Measurements from ENCODE around the gene ITGA6.

Gene ITGA6

DNA sequence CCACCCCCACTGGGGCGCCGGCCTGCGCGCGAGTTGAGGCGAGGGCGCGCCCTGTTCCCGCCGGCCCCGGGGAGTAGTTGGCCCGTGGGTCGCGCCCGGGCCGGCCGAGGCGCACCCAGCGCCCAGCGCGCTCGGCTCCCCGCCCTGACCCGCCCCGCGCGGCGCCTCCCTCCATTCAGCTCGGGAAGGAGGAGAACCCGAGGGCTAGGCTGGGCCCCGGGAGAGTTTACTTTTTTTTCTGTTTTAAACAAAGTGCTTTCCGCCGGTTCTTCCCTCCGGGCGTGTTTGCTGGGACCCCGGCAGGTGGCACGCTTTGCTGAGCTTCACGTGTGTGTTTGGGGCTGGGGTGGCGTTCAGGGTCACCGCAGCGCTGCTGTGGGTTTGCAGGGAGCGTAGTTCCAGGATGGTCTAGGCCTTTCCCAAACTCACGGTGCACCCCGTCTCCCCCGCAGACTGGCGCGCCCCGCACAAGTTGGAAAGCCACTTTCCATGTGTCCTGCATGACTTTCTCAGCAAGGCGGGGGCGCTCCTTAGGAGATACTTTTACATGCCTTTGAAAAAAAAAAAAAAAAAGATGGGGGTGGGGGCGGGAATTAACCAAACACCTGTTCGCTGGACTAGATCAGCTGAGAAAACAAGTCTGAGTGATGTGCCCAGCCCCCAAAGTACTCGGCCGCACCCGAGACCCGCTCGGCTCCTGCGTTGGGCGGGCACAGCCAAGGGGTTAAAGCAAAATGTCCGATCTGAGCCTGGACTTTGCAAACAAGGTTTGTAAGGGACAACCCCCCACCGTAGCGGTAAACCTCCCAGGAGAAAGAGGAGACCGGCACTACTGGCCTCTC lies 825 bp downstream of the ITGA6 start (continued):
- TF ChIP-seq ZNF184 (tag by site-specific recombination; IDR thresholded peaks at IDR 0.05) (no peak), ZNF274 (IDR thresholded peaks at IDR 0.05; ENCODE audit: low read length) (no peak), ZNF274 (tag by site-specific recombination; IDR thresholded peaks at IDR 0.05; ENCODE audit: borderline replicate concordance) (no peak), HOXD13 (CRISPR knock-in tag; IDR thresholded peaks at IDR 0.05; ENCODE audit: borderline replicate concordance) (no peak), SP3 (tag by site-specific recombination; IDR thresholded peaks at IDR 0.05) (peak; percentile 36; the same call in 1 of the 2 replicates), ZBTB1 (tag by site-specific recombination; IDR thresholded peaks at IDR 0.05) (no peak), PRDM1 (tag by site-specific recombination; IDR thresholded peaks at IDR 0.05) (peak; percentile 72), ZNF416 (tag by site-specific recombination; IDR thresholded peaks at IDR 0.05) (no peak), ZNF239 (tag by site-specific recombination; IDR thresholded peaks at IDR 0.05) (no peak), IKZF3 (tag by site-specific recombination; IDR thresholded peaks at IDR 0.05) (no peak), YY1 (tag by site-specific recombination; IDR thresholded peaks at IDR 0.05) (peak; percentile 46; the same call in 1 of the 2 replicates), ZNF529 (tag by site-specific recombination; IDR thresholded peaks at IDR 0.05; ENCODE audit: insufficient replicate concordance) (no peak), ZNF114 (tag by site-specific recombination; IDR thresholded peaks at IDR 0.05) (no peak), TRIM28 (IDR thresholded peaks at IDR 0.05; ENCODE audit: borderline replicate concordance, low read length) (no peak), ZNF169 (tag by site-specific recombination; IDR thresholded peaks at IDR 0.05) (no peak), ZNF768 (tag by site-specific recombination; IDR thresholded peaks at IDR 0.05) (no peak), ZNF214 (tag by site-specific recombination; IDR thresholded peaks at IDR 0.05; ENCODE audit: borderline replicate concordance) (no peak)
- TF ChIP-seq, protein P1, sequence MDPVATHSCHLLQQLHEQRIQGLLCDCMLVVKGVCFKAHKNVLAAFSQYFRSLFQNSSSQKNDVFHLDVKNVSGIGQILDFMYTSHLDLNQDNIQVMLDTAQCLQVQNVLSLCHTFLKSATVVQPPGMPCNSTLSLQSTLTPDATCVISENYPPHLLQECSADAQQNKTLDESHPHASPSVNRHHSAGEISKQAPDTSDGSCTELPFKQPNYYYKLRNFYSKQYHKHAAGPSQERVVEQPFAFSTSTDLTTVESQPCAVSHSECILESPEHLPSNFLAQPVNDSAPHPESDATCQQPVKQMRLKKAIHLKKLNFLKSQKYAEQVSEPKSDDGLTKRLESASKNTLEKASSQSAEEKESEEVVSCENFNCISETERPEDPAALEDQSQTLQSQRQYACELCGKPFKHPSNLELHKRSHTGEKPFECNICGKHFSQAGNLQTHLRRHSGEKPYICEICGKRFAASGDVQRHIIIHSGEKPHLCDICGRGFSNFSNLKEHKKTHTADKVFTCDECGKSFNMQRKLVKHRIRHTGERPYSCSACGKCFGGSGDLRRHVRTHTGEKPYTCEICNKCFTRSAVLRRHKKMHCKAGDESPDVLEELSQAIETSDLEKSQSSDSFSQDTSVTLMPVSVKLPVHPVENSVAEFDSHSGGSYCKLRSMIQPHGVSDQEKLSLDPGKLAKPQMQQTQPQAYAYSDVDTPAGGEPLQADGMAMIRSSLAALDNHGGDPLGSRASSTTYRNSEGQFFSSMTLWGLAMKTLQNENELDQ (tag by site-specific recombination; IDR thresholded peaks at IDR 0.05; ENCODE audit: low read depth) = no peak
- TF ChIP-seq, protein P2, sequence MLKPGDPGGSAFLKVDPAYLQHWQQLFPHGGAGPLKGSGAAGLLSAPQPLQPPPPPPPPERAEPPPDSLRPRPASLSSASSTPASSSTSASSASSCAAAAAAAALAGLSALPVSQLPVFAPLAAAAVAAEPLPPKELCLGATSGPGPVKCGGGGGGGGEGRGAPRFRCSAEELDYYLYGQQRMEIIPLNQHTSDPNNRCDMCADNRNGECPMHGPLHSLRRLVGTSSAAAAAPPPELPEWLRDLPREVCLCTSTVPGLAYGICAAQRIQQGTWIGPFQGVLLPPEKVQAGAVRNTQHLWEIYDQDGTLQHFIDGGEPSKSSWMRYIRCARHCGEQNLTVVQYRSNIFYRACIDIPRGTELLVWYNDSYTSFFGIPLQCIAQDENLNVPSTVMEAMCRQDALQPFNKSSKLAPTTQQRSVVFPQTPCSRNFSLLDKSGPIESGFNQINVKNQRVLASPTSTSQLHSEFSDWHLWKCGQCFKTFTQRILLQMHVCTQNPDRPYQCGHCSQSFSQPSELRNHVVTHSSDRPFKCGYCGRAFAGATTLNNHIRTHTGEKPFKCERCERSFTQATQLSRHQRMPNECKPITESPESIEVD (tag by site-specific recombination; IDR thresholded peaks at IDR 0.05) = no peak
- TF ChIP-seq, protein P3, sequence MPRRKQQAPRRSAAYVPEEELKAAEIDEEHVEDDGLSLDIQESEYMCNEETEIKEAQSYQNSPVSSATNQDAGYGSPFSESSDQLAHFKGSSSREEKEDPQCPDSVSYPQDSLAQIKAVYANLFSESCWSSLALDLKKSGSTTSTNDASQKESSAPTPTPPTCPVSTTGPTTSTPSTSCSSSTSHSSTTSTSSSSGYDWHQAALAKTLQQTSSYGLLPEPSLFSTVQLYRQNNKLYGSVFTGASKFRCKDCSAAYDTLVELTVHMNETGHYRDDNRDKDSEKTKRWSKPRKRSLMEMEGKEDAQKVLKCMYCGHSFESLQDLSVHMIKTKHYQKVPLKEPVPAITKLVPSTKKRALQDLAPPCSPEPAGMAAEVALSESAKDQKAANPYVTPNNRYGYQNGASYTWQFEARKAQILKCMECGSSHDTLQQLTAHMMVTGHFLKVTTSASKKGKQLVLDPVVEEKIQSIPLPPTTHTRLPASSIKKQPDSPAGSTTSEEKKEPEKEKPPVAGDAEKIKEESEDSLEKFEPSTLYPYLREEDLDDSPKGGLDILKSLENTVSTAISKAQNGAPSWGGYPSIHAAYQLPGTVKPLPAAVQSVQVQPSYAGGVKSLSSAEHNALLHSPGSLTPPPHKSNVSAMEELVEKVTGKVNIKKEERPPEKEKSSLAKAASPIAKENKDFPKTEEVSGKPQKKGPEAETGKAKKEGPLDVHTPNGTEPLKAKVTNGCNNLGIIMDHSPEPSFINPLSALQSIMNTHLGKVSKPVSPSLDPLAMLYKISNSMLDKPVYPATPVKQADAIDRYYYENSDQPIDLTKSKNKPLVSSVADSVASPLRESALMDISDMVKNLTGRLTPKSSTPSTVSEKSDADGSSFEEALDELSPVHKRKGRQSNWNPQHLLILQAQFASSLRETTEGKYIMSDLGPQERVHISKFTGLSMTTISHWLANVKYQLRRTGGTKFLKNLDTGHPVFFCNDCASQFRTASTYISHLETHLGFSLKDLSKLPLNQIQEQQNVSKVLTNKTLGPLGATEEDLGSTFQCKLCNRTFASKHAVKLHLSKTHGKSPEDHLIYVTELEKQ (tag by site-specific recombination; IDR thresholded peaks at IDR 0.05; ENCODE audit: borderline replicate concordance) = no peak
- TF ChIP-seq, protein P4, sequence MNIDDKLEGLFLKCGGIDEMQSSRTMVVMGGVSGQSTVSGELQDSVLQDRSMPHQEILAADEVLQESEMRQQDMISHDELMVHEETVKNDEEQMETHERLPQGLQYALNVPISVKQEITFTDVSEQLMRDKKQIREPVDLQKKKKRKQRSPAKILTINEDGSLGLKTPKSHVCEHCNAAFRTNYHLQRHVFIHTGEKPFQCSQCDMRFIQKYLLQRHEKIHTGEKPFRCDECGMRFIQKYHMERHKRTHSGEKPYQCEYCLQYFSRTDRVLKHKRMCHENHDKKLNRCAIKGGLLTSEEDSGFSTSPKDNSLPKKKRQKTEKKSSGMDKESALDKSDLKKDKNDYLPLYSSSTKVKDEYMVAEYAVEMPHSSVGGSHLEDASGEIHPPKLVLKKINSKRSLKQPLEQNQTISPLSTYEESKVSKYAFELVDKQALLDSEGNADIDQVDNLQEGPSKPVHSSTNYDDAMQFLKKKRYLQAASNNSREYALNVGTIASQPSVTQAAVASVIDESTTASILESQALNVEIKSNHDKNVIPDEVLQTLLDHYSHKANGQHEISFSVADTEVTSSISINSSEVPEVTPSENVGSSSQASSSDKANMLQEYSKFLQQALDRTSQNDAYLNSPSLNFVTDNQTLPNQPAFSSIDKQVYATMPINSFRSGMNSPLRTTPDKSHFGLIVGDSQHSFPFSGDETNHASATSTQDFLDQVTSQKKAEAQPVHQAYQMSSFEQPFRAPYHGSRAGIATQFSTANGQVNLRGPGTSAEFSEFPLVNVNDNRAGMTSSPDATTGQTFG (tag by site-specific recombination; IDR thresholded peaks at IDR 0.05; ENCODE audit: borderline replicate concordance) = no peak
- TF ChIP-seq, protein P5, sequence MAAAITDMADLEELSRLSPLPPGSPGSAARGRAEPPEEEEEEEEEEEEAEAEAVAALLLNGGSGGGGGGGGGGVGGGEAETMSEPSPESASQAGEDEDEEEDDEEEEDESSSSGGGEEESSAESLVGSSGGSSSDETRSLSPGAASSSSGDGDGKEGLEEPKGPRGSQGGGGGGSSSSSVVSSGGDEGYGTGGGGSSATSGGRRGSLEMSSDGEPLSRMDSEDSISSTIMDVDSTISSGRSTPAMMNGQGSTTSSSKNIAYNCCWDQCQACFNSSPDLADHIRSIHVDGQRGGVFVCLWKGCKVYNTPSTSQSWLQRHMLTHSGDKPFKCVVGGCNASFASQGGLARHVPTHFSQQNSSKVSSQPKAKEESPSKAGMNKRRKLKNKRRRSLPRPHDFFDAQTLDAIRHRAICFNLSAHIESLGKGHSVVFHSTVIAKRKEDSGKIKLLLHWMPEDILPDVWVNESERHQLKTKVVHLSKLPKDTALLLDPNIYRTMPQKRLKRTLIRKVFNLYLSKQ (tag by site-specific recombination; IDR thresholded peaks at IDR 0.05; ENCODE audit: borderline replicate concordance) = no peak
- TF ChIP-seq, protein P6, sequence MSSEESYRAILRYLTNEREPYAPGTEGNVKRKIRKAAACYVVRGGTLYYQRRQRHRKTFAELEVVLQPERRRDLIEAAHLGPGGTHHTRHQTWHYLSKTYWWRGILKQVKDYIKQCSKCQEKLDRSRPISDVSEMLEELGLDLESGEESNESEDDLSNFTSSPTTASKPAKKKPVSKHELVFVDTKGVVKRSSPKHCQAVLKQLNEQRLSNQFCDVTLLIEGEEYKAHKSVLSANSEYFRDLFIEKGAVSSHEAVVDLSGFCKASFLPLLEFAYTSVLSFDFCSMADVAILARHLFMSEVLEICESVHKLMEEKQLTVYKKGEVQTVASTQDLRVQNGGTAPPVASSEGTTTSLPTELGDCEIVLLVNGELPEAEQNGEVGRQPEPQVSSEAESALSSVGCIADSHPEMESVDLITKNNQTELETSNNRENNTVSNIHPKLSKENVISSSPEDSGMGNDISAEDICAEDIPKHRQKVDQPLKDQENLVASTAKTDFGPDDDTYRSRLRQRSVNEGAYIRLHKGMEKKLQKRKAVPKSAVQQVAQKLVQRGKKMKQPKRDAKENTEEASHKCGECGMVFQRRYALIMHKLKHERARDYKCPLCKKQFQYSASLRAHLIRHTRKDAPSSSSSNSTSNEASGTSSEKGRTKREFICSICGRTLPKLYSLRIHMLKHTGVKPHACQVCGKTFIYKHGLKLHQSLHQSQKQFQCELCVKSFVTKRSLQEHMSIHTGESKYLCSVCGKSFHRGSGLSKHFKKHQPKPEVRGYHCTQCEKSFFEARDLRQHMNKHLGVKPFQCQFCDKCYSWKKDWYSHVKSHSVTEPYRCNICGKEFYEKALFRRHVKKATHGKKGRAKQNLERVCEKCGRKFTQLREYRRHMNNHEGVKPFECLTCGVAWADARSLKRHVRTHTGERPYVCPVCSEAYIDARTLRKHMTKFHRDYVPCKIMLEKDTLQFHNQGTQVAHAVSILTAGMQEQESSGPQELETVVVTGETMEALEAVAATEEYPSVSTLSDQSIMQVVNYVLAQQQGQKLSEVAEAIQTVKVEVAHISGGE (tag by site-specific recombination; conservative IDR thresholded peaks at IDR 0.05; ENCODE audit: low read depth) = no peak

Measured in HEK293 (cell line).